LNCaP clone FGC (cell line): ENCODE results near the gene KRIT1.

Experiments
- DNase-seq: peaks from one replicate; pipeline ENCODE4 v3.0.0-alpha.2; 2011; ENCODE audit warnings: low read depth
- H3K4me3 ChIP-seq: 2 replicates; pipeline ENCODE4 v1.5.1; 2011; ENCODE audit warnings: mild to moderate bottlenecking, low read depth, low read length, control low read depth
- CTCF ChIP-seq: IDR thresholded peaks from 2 replicates; pipeline ENCODE4 v1.5.1; 2012; ENCODE audit warnings: mild to moderate bottlenecking; ENCODE audit not compliant: control insufficient read depth, insufficient read depth; ENCODE audit errors: extremely low read depth

Gene KRIT1

GRCh38 chr7:92149736-92150239, 95.9 kb downstream of the KRIT1 start:
- DNase-seq = no peak
- no peak for TF ChIP-seq CTCF
- H3K4me3 ChIP-seq = no peak overlapping the region
